ENCODE measurements around the gene BCAR1.
"Not testable (repeated sequence)": the region's sequence is repeated elsewhere in the genome, so short reads cannot be mapped to it uniquely, and the experiment has no call there.

The BCAR1 gene

GRCh38 chr16:75238132-75238852 is 13.1 kb downstream of the BCAR1 start:
- DNase-seq, result no peak

DNA sequence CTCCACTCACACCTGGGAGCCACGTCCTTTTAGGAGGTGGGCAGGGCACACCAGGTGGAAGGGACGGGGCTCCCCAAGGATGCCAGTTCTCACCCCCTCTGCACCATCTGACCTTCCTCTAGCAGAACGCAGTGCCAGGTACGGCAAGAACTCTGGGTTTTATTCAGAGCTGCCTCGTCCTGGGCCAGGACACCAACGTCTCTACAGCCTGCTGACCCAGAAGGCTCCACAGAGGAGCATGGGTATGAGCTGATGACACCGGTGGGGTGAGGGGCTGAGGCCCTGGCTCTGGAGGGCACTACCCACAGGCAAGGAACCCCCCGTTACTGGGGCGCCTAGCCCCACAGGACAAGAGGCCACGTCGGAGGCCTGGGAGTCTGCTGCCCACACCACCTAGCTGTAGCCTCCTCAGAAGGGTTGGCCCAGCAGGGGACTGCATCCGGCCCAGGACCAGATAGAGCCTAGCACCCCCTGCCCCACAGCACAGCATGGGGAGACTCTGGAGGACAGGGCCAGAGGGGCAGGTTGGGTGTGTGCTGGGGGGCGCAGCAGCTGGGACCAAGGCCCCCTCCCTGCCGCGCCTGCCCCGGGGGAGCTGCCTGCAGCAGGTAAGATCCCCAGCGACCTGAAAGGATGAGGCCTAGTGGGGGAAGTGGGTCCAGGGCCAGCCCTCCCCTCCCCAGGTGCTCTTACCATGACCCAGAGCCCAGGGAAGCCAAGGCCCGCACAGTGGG is 13.9 kb downstream of the BCAR1 start:
- no peak for DNase-seq

DNA sequence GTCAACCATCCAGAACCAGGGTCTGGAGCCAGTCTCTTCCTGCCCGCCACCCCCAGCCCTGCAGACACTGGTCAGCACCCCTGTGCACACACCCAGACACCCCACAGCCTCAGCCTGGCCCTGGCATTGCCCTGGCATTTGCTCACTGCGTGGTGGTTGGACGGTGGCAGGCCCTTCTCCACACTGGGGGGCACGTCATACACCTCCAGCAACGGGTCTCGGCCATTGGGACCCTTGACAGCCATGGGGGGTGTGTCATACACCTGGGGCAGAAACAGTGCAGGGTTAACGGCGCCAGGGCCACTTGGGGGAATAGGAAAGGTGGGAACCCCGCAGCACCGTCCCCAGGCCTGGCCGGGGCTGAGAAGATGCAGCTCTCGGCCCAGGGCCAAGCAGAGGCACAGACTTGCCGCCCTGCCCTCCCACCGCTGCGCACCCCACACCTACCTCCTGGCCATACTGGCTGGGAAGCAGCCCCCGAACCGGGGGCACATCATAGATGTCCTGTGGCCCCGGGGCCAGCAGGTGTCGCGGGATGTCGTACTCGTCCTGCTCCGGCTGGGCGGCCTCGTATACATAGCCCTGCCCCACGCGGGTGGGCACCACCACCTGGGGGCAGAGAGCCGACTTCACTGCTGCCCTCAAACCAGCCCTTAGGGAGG is 14.6 kb downstream of the BCAR1 start:
- DNase-seq, result no peak

DNA sequence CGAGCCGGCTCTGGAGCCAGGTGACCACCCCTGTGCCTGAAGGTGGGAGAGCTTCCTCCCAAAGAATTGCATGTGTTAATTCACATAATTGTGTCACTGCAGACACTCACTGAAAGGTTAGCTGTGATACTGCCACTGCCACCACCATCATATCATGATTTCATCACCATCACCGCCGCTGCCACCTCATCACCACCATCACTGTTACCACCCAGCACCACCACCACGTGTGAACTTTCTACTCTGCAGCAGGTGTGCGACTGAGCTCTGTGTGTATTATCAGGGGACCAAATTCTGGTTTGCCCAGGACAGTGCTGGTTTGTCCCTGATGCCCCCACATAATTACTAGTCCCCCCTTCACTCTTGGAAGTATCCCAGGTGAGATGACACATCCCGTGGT is 15.2 kb downstream of the BCAR1 start:
- no peak for DNase-seq

GRCh38 chr16:75235721-75236193 is 15.7 kb downstream of the BCAR1 start:
- no peak for DNase-seq

DNA sequence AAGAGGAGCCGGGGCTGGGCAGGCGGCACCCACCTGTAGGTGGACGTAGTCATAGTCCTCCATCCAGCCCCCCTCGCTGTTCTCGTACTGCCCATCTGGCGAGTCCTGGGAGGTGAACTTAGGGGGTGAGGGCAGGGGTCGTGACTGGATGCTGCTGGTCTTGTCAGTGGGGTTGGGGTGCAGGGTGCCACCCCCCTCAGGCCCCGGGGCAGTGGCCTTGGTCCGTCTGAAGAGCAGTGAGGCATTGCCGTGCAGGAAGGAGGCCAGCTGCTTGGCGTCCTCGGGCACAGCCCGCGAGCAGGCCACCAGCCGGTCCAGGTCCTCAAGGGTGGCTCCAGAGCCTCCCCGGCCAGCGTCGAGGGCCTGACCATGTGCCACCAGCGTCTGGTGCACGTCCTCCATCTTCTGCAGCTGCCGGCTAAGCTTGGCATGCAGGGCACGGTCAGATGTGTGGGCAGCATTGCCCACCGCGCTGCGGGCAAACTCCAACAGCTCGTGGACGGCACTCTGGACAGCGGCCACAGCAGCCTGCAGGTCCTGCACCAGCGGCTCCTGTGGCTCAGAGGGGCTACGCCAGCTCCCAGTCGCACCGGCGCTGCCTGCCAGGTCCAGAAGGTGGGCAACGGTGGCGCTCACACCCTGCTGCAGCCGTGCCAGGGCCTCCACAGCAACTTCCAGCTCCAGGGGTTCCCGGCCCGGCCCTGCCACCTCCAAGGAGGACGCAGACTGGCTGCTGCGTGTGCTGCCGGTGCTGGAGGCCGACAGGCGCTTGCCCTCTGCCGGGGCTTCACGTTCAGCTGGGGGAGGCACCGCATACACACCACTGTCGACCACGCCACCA is 16.3 kb downstream of the BCAR1 start:
- no peak for DNase-seq

GRCh38 chr16:75233611-75233938 is 17.8 kb downstream of the BCAR1 start:
- DNase-seq, result no peak

DNA sequence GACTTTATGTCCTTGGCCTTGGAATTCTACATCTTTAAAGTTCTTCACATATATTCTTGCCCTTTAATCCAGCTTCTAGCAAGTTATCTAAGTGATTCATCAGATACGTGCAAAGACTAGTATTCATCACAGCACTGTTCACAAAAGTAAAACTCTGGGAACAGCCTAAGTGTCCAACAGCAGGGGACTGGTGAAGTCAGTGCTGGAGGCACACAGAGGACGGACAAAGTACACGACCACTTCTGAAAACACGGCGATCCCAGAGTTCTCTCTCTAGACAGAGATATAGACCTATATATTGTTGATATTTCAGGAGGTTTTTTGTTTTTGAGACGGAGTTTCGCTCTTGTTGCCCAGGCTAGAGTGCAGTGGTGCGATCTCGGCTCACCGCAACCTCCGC is 19.9 kb downstream of the BCAR1 start:
- DNase-seq, result no peak

GRCh38 chr16:75230471-75231110 is 20.8 kb downstream of the BCAR1 start:
- no peak for DNase-seq

DNA sequence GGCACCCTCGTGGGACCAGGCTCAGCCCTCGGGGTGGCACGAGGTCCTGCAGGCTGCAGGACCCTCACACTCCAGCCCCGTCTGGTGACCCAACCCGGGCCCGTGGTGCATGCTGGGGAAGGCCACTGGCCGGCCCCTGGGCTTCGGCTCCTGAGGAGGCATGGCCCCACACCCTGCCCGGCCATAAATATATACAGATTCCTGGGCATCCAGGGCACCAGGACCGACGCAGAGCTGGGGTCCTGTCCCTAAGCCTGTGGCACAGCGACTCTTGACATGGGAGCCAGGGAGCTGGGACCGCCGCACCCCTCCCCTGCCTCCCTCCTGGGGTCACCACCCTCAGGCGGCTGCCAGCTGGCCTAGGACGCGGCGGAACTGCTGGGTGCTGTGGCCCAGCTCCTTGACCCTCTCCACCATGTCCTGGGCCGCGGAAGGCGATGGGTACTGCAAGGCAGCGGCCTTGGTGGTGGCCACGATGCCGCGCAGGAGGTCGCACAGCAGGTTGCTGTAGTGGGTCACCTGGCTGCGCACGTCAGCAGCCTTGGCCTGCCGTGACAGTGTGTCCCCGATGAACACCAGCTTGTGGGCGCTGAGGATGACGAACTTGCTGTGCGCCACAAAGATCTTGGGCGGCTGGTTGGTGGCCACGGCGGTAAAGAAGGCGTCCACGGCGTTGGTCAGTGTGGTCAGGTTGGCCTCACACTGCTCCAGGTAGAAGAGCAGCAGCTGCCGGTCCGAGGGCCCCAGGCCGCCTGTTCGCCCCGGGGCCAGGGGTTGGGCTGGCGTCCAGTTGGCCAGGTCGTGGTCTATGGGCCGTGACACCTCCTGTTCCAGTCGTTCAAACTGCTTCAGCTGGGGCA is 22.0 kb downstream of the BCAR1 start:
- no peak for DNase-seq

GRCh38 chr16:75228143-75228976 is 23.1 kb downstream of the BCAR1 start:
- DNase-seq, result no peak

- no peak for DNase-seq
Observed at GRCh38 chr16:75227361-75228142, 23.9 kb downstream of the BCAR1 start.

DNA sequence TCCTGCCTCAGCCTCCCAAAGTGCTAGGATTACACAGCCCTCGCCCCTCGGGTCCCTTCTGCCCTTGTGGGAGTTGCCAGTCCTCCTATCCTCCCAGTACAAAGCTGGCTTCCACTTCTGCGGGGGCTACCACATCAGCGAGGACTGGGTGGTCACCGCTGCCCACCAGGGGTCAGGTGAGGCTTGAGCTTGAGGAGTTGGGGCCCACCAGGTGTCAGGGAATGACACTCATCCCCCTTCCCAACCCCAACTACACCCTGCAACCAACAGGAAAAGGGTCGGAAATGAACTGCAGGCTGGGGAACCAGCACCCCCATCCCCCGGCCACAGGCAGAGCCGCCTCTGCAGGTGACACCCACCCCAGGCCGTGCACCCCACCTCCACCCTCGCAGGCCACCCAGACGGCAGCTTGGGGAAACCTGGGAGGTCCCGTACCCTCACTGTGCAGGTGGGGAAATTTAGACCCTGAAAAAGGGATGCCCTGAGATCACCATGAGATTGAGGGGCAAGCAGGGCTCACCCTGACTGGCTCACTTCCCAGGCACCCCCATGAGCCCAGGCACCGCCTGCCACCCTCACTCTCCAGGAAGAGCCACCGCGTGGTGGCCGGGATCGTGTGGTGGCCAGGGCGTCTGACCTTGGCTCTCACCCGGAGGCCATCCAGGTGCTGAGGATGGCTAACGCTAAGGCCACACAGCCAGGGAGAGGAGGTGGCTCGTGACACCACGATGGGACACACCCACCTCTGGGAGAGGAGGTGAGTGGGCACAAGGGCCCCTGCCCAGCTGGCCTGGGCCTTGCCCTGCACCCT is 24.7 kb downstream of the BCAR1 start:
- no peak for DNase-seq

- DNase-seq, result no peak
Observed at GRCh38 chr16:75225678-75226515, 25.5 kb downstream of the BCAR1 start.

GRCh38 chr16:75225092-75225491 is 26.3 kb downstream of the BCAR1 start:
- DNase-seq, result no peak

DNA sequence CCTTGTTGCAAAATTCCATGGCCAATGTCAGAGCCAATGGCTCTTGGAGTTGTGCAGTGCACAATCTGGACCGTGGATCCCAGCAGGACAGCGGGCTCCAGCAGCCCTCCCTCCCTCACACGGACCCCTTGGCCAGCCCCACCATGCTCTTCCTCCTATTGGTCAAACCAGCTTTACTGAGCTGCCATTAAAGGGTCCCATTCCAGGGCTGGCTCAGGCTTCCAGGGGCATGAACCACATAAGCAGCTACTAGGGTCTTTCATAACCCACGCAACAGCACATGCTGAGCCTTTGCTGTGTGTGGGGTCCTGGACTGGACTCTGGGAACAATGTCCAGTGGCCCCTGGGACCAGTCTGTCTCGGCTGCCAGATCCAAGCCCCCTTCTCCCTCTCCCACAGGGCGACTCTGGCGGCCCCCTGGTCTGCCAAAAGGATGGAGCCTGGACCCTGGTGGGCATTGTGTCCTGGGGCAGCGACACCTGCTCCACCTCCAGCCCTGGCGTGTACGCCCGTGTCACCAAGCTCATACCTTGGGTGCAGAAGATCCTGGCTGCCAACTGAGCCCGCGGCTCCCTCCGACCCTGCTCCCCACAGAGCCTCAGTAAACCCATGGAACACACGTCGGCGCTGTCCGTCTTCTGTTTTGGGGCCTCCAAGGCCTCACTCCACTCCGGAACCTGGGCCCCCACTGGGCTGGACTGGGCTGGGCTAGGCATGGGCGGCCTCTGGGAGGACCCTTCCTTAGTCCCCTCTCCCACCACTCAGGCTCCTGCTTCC is 26.9 kb downstream of the BCAR1 start:
- no peak for DNase-seq

DNA sequence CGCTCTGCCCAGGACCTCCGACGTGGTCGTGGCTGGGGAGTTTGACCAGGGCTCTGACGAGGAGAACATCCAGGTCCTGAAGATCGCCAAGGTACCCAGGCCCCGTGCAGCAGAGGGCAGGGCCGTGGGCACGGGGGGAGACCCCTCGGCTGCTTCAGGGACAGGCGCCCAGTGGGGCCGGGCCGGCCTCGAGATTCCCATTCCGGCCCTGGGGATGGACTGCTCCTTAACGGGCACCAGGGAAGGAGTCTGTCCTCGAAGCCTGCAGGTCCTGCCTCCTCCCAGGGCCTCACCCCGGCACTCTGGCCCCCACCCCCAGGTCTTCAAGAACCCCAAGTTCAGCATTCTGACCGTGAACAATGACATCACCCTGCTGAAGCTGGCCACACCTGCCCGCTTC is 28.3 kb downstream of the BCAR1 start:
- not testable (repeated sequence) for DNase-seq

Measured in hematopoietic multipotent progenitor cell treated with erythropoietin and hydrocortisone succinate and interleukin-3 and kit ligand, for 6 days (in vitro differentiated cells).